M059J (cell line): ENCODE results near the gene PFKP. TPM values are rescaled to one million over a fixed set of nuclear protein-coding genes. Genes with fewer than 3 reads are reported as not detected.
A peak's percentile ranks its signal among the peaks of the same experiment; 100 is the strongest.
"Not testable (repeated sequence)": the region's sequence is repeated elsewhere in the genome, so short reads cannot be mapped to it uniquely, and the experiment has no call there.

ENCODE experiments used
- DNase-seq: peaks from one replicate; pipeline ENCODE4 v3.0.0-alpha.2; 2012; ENCODE audit warnings: low read depth
- total RNA-seq: library from RNA; depleted of rRNA; stranded (reverse); fragments of >200 nt; shearing (Covaris generic); gene quantifications from 2 replicates; pipeline ENCODE4 v1.2.3, GENCODE V29; 2014

The PFKP gene
- total RNA-seq, 1 experiment from 2014 or later: 158 TPM

DNA sequence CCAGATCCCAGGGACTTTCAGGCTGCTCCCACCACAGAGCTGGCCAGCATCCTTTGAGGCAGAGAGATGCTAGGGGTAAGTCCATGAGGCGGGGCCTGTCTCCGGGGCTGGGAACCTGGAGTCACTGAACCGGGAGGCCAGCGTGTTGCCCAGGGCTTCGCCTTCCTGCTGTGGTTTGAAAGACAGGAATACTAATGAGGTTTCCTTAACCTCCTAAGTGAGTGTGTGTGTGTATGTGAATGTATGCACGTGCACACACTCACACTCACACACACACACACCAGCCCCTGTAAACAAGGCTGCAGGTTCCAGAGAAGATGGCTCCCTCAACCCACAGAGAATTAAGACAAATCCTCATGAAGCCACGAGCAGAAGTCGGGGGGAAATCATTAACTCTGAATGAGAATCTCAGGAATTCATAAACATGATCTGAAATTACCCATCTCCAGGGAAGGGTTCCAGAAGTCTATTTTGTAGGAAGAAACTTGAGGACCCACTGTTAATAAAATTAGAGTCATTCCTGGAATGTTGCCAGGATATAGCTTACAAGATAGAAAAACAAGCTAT lies 20.3 kb upstream of the PFKP start:
- peak; percentile 79 for DNase-seq

DNA sequence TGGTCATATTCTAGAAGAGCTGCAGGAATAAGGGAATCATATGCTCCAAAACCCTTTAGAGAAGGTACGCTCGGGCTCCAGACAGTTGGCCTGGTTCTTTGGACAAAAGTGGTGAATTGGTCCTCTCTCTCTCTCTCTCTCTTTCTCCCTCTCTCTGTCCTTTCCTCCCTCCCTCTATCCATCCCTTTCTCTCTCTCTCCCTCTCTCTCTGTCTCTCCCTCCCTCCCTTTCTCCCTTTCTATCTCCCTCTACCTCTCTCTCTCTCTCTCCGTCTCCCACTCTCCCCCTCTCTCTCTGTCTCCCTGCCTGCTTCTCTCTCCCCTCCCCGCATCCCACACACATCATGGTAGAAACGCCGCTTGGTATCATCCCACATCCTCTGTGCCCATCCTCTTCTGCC lies 19.8 kb upstream of the PFKP start:
- no peak for DNase-seq

DNA sequence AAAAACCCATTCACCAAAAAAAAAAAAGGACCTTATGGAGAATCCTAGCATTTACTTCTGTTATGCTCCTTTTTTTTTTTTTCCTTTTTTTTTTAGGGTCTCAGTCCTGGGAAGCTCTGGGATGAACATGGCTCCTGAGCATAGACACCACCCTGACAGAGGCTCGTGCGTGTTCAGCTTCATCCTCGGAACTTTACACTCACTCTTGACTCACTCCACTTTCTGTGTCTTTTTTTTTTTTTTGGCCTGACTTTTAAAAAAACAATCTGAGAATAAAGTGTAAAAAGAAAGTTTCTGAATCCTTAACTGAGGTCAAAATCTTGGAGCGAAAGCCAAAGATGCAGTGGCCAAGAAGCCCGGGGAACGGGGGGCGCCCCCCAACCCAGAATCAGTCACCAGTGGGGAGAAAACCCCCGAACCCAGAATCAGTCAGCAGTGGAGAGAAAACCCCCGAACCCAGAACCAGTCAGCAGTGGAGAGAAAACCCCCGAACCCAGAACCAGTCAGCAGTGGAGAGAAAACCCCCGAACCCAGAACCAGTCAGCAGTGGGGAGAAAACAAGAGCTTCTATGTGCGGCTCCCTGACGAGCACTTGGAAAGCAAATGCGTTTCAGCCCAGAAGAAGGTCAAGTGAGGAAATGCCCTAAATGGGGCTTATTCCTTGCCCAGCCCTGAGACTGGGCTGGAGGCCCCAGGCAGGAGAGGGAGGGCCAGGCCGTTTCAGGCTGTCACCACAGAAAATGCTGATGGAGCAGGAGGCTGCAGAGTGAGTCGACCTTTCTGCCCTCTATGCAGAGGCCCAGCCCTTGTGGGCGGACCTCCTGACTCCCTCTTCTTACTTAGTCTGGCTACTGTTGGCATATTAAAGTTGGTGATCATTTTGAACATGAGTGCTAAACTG lies 19.0 kb upstream of the PFKP start:
- DNase-seq: peak; percentile 73

DNA sequence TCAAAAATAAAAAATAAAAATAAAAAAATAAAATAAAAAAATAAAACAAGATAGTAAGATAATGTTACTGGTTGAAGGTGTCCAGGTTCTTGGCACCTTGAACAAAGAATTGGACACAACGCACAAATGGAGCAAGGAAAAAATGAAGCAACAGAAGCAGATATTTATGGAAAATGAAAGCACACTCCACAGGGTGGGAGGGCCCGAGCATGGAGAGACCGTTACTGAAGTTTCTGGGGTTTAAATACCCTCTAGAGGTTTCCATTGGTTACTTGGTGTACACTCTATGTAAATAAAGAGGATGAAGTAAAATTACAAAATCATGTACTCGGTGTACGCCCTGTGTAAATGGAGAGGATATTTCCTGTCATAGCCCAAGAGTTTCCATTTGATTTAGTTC lies 15.7 kb upstream of the PFKP start:
- no peak for DNase-seq

DNA sequence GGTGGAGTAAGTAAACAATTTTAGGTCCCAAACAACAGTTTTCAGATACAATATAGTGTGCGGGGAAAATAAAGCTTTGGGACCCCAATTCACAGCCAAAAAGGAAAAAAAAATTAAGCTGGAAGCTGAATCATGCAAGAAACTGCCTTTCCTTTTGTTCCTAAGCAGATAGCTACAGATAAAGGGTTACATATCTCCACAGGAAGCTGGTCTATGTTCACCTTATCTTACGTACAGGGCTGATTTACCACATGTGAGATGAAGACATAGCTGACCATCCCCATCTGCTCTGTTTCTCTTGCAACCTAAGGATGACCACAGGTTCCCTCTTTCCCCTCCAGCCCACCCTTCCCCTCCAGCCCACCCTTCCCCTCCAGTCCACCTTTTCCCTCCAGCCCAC lies 14.2 kb upstream of the PFKP start:
- no peak for DNase-seq

DNA sequence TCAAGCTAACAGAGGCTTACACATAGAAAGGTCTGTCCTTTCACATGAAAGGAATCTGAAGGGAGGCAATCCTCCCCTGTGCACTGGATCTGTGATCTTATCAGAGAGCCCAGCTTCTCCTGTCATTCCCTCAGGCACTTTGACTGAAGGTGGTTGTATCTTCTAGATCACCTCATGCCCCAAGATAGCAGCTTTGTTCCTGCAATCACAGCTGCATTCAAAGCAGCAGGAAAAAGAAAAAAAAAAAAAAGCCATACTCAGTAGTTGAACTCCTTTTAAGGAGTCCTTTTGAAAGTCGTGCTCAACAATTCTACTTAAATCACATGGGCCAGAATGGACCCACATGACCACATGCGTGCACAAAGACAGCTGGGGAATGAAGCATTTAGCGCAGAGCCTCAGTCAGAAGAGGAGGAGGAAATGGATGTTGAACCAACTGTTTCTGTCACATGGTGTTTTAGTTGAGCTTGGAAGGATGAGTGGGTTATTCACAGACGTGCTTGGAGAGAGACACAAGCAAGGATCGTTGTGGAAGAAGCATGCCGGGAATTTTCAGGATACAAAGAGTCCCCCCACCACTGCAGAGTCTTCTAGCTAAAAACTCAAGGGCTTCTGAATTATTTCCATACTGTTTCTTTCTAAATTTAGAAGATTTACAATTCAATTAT lies 13.0 kb upstream of the PFKP start:
- DNase-seq: no peak

DNA sequence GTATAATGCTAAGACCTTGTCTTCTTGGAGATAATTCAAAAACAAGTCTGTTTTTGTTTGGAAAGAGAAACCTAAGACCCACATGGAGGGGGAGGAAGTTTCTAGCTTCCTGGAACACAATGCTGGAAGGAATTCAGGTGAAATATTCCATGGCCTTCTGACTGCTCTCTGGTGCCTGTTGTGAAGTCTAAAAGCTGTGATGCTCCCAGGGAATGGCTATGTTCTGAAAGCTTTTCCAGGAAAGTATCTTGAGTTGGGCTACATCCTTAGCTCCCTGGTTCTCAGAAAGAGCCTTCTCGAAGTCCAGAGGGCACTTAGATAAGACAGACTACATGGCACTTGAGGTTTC lies 12.5 kb upstream of the PFKP start:
- DNase-seq: no peak

DNA sequence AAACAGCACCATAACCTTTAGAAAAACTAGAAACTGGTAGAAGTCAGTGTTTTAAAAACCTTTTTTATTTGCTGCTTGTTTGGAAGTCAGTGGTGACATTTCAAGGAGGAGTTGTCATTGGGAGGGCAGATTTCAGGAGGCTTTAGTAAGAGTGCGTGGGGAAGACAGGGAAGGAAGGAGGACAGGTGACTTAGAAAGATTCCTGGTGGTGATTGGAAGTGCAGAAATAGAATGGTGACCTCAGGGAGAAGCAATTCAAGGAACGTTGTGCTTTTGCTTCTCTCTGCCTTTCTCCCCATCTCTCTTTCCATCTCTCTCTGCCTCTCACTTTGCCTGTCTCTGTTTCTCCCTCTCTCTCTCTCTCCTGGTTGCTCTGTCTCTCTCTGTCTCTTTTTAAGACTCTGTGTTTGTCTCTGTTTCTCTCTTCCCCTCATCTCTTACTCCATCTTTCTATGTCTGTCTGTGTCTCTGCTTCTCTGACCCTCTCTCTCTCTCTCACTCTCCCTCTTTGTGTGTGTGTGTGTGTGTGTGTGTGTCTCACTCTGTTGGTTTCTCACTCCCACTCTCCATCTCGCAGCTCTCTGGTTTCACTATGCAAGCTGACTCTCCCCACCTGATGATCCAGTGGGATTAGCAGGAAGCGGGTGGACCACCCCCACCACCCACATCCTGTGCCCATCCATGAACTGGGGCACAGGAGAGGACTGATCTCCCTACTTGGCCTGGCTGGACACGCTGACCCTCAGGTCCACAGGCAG lies 10.9 kb upstream of the PFKP start:
- DNase-seq: peak; percentile 37

DNA sequence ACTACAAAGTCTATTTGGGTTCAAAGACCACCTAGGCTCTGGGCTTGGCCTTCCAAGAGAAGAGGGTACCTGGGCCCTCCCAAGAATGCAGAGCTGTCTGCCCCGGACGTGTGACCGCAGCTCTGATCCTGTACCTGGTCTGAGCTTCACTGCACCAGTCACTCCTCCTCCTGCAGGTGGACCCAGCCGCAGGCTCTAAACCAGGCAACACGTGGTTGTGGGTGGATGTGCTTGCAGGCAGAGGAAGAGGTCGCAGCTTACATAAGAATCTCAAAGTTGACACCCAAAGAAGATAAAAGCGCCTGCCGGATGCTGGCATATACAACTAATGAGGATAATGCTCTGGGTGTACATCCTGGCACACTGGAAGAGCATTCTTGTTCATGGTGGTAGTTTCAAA lies 9.4 kb upstream of the PFKP start:
- no peak for DNase-seq

DNA sequence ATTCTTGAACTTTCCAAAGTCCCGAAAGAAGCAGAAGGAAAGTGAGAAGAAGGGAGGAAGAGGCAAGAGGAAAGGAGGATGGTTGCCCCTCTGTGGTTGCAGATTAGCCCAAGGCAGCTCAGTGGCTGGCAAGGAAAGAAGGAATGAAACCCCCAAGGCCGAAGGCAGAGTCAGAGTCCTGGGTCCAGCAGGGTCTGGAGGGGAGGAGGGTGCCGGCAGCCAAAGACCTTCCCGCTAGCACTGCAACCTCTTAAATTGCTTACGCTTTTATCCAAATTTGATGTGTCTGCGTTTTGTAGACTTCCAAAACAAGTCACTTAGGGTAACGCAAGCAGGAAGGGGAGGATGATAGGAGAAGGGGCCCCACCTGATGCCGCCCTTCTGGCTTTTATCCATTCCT lies 7.4 kb upstream of the PFKP start:
- DNase-seq: no peak

DNA sequence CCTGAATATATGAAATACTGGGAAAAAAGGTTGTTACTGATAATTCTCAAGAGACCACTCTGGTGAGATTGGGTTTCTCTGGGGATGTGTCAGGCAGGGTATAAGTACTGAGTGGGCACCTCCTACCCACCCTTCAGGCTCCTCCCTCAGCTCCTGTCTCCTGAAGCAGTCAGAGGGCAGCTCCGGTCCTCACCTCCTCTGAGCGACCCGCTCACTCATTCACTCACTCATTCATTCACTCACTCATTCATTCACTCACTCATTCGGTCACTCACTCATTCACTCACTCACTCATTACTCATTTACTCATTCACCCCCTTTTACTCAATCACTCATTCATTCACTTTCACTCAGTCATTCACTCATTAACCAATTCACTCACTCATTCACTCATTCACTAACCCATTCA lies 6.9 kb upstream of the PFKP start:
- no peak for DNase-seq

DNA sequence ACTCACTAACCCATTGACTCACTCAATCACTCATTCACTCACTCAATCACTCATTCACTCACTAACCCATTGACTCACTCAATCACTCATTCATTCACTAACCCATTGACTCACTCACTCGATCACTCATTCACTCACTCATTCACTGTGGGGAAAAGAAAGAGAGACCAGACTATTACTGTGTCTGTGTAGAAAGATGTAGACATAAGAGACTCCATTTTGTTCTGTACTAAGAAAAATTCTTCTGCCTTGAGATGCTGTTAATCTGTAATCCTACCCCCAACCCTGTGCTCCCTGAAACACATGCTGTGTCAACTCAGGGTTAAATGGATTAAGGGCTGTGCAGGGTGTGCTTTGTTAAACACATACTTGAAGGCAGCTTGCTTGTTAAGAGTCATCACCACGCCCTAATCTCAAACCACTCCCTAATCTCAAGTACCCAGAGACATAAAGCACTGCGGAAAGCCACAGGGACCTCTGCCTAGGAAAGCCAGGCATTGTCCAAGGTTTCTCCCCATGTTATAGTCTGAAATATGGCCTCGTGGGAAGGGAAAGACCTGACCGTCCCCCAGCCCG lies 5.9 kb upstream of the PFKP start:
- not testable (repeated sequence) for DNase-seq

DNA sequence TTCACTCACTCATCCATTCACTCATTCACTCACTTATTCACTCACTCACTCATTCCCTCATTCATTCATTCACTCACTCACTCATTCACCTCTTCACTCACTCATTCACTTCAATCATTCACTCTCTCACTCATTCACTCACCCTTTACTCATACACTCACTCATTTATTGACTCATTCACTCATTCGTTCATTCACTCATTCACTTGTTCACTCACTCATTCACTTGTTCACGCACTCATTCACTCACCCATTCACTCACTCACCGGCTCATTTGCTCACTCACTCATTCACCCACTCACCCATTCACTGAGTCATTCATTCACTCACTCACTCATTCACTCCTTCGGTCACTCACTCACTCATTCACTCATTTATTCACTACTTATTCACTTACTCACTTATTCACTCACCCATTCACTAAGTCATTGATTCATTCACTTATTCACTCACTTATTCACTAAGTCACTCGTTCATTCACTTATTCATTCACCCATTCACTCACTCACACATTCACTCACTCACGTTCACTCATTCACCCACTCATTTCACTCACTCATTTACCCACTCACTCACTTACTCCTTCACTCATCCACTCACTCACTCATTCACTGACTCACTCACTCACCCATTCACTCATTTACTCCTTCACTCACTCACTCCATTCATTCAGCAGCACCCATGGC lies 4.7 kb upstream of the PFKP start:
- no peak for DNase-seq

DNA sequence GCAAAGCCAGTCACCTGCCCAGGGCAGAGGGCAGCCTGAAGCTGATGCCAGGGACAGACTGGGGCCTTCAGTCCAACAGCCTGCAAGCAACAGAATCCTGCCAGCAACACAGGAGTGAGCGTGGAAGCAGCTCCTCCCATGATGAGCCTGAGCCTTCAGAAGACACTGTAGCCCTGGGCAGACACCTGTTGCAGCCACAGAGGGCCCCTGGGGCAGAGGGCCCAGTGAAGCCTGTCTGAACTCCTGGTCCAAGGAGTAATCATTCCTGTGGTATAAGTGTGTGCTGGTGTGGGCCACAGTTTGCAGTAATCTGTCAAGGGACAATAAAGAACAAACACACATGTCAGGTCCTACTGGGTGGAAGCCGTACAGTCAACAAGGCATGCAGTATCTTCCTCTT lies 2.9 kb upstream of the PFKP start:
- no peak for DNase-seq

DNA sequence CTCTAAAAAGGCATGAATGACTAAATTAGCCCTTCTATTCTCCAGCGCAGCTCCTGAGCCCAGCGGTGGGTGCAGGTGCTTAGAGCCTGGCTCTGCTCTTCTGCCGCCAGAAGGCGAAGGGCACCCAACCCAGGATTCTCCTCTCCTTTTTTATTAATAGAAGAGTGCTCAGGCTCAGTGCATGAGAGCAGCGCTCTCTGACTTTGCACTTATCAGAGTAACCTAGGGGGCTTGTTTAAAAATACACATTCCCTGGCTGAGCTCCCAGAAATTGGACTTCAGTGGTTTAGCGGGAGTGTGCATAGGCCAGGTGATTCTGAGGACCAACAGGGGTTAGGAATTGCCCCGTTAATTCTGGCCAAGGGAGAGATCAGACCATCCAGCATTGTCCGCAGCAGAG lies 1.7 kb upstream of the PFKP start:
- DNase-seq: no peak

DNA sequence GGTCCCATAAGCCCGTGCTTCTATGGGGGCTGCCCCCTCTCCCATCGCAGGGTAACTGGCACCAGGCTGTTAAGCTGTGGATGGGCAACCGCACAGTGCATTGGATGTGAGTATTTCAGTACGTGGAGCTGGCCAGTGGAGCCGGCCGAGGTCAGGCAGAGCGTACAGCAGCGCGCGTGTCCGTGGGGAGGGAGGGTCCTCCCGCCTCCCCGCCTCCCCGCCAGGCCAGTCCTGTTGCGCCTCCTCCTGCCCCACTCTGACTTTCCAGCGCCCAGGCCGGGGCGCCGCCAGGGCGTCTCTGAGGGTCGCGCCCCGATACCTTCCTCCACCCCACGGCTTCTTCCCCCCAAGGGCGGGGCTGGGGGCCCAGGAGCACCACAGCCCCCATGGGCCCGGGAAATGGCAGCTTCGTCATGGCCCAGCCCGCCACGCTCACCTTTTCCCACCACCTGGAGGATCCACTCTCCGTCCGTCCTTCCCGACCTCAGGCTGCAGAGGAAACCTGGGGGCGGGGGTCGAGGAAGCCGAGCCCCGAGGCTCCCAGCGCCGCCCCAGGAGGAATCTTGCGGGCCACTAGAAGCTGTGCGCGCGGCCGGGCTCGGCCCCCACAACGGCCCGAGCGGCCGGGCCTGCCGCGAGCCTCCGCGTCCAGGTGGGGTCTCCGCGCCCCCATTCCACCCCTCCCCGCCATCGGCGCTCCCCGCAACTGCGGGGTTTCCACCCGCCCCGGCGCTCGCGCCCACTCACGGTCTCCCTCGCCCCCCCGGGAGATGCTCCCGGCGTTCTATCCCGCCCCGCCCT lies 831 bp upstream of the PFKP start:
- no peak for DNase-seq

DNA sequence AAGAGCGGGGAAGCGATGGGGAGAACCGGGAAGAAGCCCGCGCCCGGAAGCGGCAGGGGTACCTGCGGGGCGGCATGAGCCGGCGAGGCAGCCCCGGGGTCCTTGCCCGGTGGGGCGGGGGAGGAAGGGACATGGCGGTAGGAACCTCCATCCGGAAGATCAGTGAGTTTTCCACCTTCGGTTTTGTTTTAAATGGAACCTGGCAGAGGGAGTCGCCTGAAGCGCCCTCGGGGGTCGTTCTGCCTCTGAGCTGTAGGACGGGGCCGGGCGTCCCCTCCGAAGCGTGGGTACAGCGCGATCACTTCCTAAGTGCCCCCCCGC lies 471 bp downstream of the PFKP start:
- DNase-seq: no peak

DNA sequence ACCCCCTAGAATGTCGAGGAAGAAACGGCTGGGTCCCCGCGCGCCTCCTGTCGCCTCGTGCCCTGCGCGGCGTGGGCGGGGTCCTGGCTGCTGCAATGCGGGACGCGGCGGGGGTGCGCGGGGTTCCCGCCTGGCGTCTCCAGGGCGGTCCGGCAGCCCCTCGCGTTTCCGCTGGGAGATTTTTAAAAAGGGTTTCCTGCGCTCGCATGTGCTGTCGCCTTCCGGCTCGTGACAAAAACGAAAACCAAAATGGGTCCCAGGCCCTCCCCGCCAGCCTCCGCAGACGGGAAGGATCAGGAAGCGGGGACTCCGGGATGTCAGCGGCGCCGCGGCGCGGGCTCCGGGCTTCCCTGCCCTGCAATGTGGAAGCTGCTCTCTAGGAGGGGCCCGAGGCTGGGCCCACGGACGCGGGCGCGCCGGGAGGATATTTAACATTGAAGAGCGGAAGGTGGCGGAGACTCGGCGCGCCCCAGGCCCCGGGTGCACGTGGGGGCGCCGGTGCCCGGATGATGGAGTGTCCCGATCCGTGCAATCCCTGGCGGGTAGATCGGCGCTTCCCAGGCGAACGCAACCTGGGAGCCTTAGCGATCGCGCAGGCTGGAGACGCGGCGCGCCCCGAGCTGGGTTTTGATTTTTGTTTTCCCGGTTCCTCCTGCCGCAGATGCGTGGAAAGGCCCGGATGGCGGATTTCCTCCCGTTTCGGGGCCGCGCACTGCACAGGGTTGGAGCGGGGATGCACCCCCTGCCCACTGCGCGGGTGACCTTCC lies 1.0 kb downstream of the PFKP start:
- DNase-seq: peak; percentile 44

DNA sequence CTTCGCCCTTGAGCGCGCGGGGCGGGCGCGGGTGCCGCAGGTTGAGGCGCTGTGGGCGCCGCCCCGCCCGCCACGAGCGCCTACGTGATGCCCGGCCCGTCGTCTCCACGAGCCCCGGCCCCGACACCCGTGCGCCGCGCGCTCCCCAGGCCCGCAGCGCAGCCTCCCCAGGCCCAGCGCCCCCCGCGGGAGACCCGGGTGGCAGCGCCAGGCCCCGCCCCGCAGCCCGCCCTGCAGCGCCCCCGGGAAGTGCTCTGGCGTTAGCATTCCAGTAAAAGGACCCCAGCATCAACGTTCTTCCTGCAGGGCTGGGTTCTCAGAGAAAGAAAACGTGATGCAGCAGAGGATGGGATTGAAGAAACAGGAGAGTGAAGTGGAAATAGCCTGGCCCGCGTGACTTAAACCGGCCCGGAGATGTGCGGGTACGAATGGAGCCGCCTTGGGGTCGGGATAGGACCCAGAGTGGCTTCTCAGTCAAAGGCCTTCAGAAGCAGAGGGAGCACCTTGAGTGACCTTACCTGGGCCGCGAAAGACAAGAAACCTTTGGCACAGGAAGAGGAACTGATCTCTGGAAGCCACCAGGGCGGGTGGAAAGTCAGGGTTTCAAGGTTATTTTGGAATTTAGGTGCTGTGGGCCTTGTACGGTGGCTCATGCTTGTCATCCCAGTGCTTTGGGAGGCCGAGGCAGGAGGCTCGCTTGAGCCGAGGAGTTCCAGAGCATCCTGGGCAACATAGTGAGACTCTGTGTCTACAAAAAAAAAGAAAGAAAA lies 1.8 kb downstream of the PFKP start:
- no peak for DNase-seq
